GM13977 (cell line): ENCODE measurements around the gene HSPA8.

ENCODE experiments used
- DNase-seq: peaks from one replicate; pipeline ENCODE4 v3.0.0; 2012; ENCODE audit warnings: low spot score
- in situ Hi-C: fragments of 300-500 bp; cut with MboI; formaldehyde crosslinking; loops from one replicate; pipeline ENCODE4 v1.12.0; 2022; ENCODE audit warnings: low sequenced_read_pairs, low pct_unique_long_range_greater_than_20kb, mixed read lengths, inconsistent platforms; ENCODE audit not compliant: unreplicated experiment
- TF ChIP-seq, protein P1 (sequence below): IDR thresholded peaks from 2 replicates; pipeline ENCODE4 v1.5.1; 2012; ENCODE audit warnings: mild to moderate bottlenecking, control low read depth; ENCODE audit not compliant: insufficient read depth; ENCODE audit errors: extremely low read depth, missing control alignments

The HSPA8 gene

DNA sequence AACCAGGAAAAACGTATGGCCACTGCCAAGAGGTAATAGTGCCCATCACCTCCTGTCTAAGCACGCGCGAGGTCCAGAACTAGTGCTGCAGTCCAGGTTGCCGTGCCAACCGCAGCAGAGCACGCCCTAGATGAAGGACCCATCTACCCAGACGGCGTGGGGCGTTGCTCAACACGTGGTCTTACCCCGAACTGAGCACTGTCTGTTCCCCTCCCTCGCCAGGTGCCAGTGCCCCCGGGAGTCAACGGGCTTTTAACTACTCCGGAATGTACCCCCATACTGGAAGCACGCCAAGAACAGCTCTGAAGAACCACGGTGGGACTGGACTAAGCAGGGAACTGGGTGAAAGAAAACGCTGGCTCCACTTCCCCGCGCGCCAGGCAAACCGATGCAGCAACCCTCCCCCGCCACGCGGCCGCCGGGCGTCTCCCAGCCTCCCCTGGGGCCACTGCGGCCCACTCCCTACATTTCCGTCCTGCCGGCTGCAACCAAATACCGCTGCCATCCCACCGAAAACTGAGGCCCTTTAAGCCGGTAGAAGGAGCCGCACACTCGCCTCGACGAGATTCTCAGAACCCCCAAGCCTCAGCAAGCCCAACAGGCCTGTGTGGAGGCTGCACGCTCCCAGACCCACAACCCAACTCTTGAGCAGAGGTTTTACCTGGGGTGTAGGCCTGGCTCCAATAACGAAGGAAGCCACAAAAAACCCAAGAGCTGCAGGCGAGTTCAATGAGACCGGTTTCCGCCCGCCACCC is at the start of gene HSPA8:
Gene HSPA8 (minus strand): TSS at position 734 of the 755 bp plus-strand sequence. CDS start 812 bp downstream, outside the sequence.
- DNase-seq, result no peak
- in situ Hi-C loops, result no loop called here
- TF ChIP-seq, protein P1, sequence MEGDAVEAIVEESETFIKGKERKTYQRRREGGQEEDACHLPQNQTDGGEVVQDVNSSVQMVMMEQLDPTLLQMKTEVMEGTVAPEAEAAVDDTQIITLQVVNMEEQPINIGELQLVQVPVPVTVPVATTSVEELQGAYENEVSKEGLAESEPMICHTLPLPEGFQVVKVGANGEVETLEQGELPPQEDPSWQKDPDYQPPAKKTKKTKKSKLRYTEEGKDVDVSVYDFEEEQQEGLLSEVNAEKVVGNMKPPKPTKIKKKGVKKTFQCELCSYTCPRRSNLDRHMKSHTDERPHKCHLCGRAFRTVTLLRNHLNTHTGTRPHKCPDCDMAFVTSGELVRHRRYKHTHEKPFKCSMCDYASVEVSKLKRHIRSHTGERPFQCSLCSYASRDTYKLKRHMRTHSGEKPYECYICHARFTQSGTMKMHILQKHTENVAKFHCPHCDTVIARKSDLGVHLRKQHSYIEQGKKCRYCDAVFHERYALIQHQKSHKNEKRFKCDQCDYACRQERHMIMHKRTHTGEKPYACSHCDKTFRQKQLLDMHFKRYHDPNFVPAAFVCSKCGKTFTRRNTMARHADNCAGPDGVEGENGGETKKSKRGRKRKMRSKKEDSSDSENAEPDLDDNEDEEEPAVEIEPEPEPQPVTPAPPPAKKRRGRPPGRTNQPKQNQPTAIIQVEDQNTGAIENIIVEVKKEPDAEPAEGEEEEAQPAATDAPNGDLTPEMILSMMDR, result no peak

DNA sequence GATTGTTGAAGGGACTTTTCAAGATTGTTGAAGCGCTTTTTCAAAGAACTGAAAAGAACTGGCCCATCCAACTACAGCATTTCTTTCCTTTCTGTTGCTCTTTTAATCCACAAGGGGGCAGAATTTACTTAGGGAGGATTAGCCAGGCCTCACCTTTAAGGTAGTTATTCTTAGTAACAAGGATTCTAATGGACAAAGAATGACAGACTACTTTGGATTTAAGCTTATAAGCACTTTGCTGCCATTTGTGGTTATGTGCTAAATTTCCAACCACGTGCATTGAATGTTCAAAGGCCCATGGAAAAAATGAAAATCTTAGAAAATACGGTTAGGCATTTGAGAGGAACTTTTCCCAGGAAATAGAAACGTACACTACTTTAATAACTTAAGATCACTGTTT is 49.5 kb upstream of the HSPA8 start:
- TF ChIP-seq, protein P1, result peak; percentile 69
- in situ Hi-C loops, result loop anchor here (10.0 to 25.0 kb wide), 2 partner anchors 133 to 451 kb away; no protein-coding TSS in a partner anchor
- peak; percentile 76 for DNase-seq

DNA sequence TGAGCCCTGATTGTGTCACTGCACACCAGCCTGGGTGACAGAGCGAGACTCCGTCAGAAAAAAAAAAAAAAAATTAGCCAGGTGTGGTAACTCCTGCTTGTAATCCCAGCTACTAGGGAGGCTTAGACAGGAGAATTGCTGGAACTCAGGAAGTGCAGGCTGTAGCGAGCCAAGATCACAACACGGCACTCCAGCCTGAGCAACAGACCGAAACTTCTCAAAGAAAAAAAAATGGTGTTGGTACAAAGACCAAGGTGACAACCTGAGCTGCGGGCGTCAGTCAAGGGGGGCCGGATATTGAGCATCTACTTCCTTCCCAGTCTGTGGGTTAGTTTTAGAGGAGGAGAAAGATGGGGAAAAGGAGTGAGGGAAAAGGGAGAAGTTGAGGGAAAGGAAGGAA is 48.5 kb upstream of the HSPA8 start:
- in situ Hi-C loops, result loop anchor here (10.0 to 25.0 kb wide), 2 partner anchors 134 to 452 kb away; no protein-coding TSS in a partner anchor
- TF ChIP-seq, protein P1, result no peak
- DNase-seq, result no peak

DNA sequence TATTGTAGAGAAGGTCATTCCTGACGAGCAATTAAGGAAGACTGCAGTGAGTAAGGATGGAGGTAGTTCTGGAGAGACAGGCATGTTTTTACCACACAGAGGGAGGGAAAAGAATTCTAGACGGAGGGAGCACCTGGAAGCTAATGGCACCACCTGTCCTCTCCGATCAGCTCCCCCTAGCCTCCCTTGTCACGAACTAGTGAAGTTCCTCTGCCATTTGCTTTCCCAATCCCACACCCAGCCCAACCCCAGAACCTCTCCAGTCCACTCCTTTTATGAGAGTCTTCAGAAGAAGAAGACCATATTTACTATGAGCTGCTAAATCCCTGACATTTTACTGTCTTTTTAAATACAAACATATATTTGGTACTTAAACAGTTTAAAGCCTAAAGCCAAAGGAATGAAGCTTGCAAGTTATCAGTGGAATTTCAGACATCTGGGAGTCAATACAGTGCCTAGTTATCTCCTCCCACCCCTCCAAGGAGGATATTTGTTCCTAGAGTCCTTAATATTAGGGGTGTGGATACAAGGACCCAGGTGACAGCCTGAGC is 46.1 kb upstream of the HSPA8 start:
- no peak for DNase-seq
- TF ChIP-seq, protein P1, result no peak
- in situ Hi-C loops, result loop anchor here (25.0 kb wide), 1 partner anchor 454 kb away; no protein-coding TSS in a partner anchor

DNA sequence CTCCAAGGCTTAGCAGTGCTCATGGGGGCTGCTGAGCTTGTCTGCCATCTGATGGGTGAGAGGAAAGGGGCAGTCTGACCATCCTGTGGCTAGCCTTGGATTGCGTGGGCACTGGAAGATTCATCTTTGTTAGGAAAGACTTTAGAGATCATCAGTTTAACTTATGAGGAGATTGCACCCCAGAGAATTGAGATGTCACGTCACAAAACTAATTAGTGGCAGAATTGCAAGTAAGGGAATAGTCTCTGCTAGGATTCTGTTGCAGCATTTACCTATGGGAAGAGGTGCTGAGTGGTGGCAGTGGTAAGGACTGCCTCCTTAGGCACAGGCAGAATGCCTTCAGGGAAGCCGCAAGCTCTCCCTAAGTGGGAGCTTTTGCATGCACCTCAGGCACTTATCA is 42.8 kb upstream of the HSPA8 start:
- in situ Hi-C loops, result loop anchor here (25.0 kb wide), 1 partner anchor 458 kb away; no protein-coding TSS in a partner anchor
- TF ChIP-seq, protein P1, result no peak

DNA sequence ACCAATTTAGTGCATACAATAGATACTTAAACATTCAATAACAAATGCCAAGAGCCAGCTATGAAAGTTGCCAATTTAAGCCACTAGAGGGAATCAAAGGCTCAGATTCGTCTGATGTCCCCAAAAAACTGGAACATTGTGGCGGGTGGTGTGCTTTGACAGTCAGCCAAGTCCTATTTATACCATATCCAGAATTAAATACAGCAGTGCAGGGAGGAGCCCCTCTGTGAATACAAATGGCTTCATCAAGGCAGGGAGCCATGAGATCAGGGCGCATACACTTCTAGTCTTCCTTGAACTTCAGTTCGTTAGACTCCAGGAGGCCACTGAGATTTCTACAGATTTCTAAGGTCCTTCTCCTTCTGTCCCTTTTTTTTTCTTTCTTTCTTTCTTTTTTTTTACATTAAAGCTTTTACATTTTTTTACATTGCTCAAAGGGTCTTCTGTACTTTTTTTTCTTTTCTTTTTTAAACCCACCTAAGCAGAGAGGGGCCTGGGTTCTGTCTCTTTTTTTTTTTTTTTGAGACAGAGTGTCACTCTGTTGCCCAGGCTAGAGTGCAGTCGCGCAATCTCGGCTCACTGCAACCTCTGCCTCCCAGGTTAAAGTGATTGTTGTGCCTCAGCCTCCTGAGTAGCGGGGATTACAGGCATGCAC is 41.5 kb upstream of the HSPA8 start:
- DNase-seq, result no peak
- TF ChIP-seq, protein P1, result peak; percentile 22
- in situ Hi-C loops, result loop anchor here (25.0 kb wide), 1 partner anchor 459 kb away; no protein-coding TSS in a partner anchor

More for the DNA sequence above, 42.8 kb upstream of the HSPA8 start:
- DNase-seq, result no peak
